ENCODE data around the gene LIN52. TPM values are rescaled to one million over a fixed set of nuclear protein-coding genes. Genes with fewer than 3 reads are reported as not detected.

LIN52 gene
- total and polyA plus RNA-seq, 2 of the 8 experiments (the other 6 are each of a cell fraction or from before 2014, with no cell fraction given) = 6.8 to 11.6 TPM

DNA sequence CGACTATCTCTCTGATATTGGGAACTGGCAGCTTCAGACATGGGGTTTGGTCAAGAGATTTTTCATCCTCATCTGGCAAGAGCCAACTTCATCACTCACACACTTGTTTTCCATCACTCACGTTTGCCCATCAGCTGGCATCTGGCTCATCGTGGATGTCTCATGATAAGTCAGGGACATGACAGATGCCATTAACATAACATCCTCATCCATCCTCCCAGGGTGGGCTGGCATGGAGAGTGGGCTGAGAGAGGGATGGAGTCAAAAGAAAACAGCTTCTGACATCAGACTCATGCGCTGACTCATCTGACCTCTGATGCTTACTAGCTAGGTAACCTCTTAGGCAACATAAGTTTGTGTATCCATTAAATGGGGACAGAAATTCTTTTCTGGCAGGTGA is 152.7 kb downstream of the LIN52 start:
- ChIA-PET POLR2A (ENCODE audit: partially characterized antibody) (no interaction called here), CTCF (ENCODE audit: partially characterized antibody) (interaction anchor here (0.6 to 16.5 kb wide), 7 partner anchors 8 to 32 kb away, joined by 3 to 127 read pairs (median 8); no protein-coding TSS in a partner anchor)
- 89% methylated on average over 4 of the region's 4 CpGs; no CpG with 5 or more reads in 1 of the 2 experiments for WGBS, 2 experiments (ENCODE audit: extremely low coverage in 1 of 2, insufficient coverage in 1 of 2, insufficient read length in 1 of 2, insufficient replicate concordance in 2 of 2, low coverage in 1 of 2, low lambda C conversion rate in 2 of 2, missing lambda C conversion rate in 1 of 2)
- Histone ChIP-seq H3K36me3 (ENCODE audit: control insufficient read depth in 2 of 4, insufficient read depth in 4 of 4, low read length in 3 of 4) (peaks cover 0 to 13% (median 0%) of the 10 kb centered on the region in 4 experiments; a peak in 1 of 8 replicates), H3K9ac (replicated peaks in 1 of 4; ENCODE audit: extremely low read depth in 1 of 4, low read depth in 3 of 4, low read length in 3 of 4) (no peak overlapping the region), H2BK15ac (ENCODE audit: low read length) (peak overlapping the region; percentile 19; the same call in 1 of the 2 replicates), H3K56ac (replicated peaks; ENCODE audit: insufficient read length, low read depth, low read length) (no peak overlapping the region), H3K23me2 (ENCODE audit: low read depth, low read length) (peaks cover 19% of the 10 kb centered on the region; the same call in 1 of the 2 replicates), H3K27ac (ENCODE audit: low read depth, low read length) (no peak overlapping the region), H4K91ac (replicated peaks; ENCODE audit: insufficient read length, low read length) (no peak overlapping the region), H2BK12ac (ENCODE audit: low read depth, low read length) (no peak overlapping the region), H4K8ac (ENCODE audit: extremely low read depth, insufficient read depth, low read length) (no peak overlapping the region), H3K79me2 (ENCODE audit: control insufficient read depth in 1 of 2, insufficient read depth in 2 of 2, low read length in 2 of 2) (no peaks in the 10 kb centered on the region), H4K5ac (ENCODE audit: insufficient read length, low read depth, low read length) (no peak overlapping the region), H3K14ac (ENCODE audit: insufficient read length) (no peak overlapping the region), H2AFZ (ENCODE audit: low read length) (no peak overlapping the region), H3K4ac (replicated peaks; ENCODE audit: insufficient read length, low read depth, low read length) (no peak overlapping the region), H3K4me2 (ENCODE audit: insufficient read depth in 1 of 2, low read depth in 2 of 2, low read length in 2 of 2) (no peak overlapping the region), H2AK5ac (ENCODE audit: low read depth, low read length) (no peak overlapping the region), H3K9me3 (ENCODE audit: insufficient read depth in 2 of 2, low read depth in 1 of 2, low read length in 1 of 2) (peaks cover 0 to under 1% of the 10 kb centered on the region in 2 experiments; a peak in 1 of 4 replicates), H2BK120ac (replicated peaks; ENCODE audit: low read depth, low read length) (no peak overlapping the region), H4K20me1 (replicated peaks in 1 of 2; ENCODE audit: control insufficient read depth in 1 of 2, insufficient read depth in 2 of 2, low read length in 2 of 2) (peaks cover 0 to 2% of the 10 kb centered on the region in 2 experiments), H3K23ac (ENCODE audit: insufficient read length) (no peak overlapping the region), H2BK20ac (ENCODE audit: low read length) (no peak overlapping the region), H3K4me3 (ENCODE audit: extremely low read depth in 1 of 4, insufficient read depth in 2 of 4, low read depth in 3 of 4, low read length in 4 of 4) (no peak overlapping the region), H3K18ac (ENCODE audit: extremely low read depth, low read length) (no peak overlapping the region), H3K79me1 (ENCODE audit: low read depth, low read length) (no peaks in the 10 kb centered on the region), H3K27me3 (replicated peaks in 1 of 4; ENCODE audit: control insufficient read depth in 3 of 4, extremely low read depth in 1 of 4, insufficient read depth in 3 of 4, low read length in 3 of 4) (peaks cover 47 to 55% (median 54%) of the 10 kb centered on the region in 4 experiments), H3K4me1 (replicated peaks in 1 of 4; ENCODE audit: control insufficient read depth in 3 of 4, insufficient read depth in 4 of 4, low read length in 3 of 4) (peaks cover 0 to 30% (median 12%) of the 10 kb centered on the region in 4 experiments; a peak in 6 of 7 replicates), H2BK5ac (ENCODE audit: low read depth, low read length) (no peak overlapping the region)
- no peak for TF ChIP-seq CHD2 (IDR thresholded peaks at IDR 0.05; ENCODE audit: low read length)
- no peak for TF ChIP-seq NRF1 (IDR thresholded peaks at IDR 0.05; ENCODE audit: low read depth, low read length)
- no peak for TF ChIP-seq RAD21 (IDR thresholded peaks at IDR 0.05 in 1 of 2, conservative IDR thresholded peaks at IDR 0.05 in 1 of 2; ENCODE audit: low read depth in 2 of 2, low read length in 2 of 2)
- no peak for TF ChIP-seq BACH1 (IDR thresholded peaks at IDR 0.05; ENCODE audit: low read length)
- no peak for TF ChIP-seq EZH2 (IDR thresholded peaks at IDR 0.05; ENCODE audit: low read depth, low read length, severe bottlenecking)
- no peak for TF ChIP-seq HDAC6 (IDR thresholded peaks at IDR 0.05; ENCODE audit: low read depth, low read length)
- TF ChIP-seq RXRA (IDR thresholded peaks at IDR 0.05; ENCODE audit: insufficient read depth, low read depth, low read length) = no peak
- TF ChIP-seq EGR1 (IDR thresholded peaks at IDR 0.05; ENCODE audit: borderline replicate concordance, low read depth, low read length) = no peak
- TF ChIP-seq ASH2L (IDR thresholded peaks at IDR 0.05; ENCODE audit: low read length) = no peak
- no peak for TF ChIP-seq CTCF (IDR thresholded peaks at IDR 0.05; ENCODE audit: control extremely low read depth in 1 of 3, insufficient read depth in 1 of 3, low read depth in 1 of 3, low read length in 3 of 3)
- no peak for TF ChIP-seq ZNF274 (IDR thresholded peaks at IDR 0.05; ENCODE audit: borderline replicate concordance, extremely low read depth, low read length)
- DNase-seq (ENCODE audit: low read depth in 1 of 2, low spot score in 2 of 2) (no peak), FAIRE-seq (no peak)

Data from H1 (cell line).